Right lobe of liver (tissue), 4 donors: Measurements from ENCODE around the gene INAVA.

Source experiments
- POLR2A ChIP-seq: fragments of 450-650 bp; IDR thresholded peaks from one replicate; pipeline ENCODE4 v1.6.1; 2017; ENCODE audit warnings: antibody characterized with exemption, mild to moderate bottlenecking
- TF ChIP-seq, protein P1 (sequence below), 4 donors: fragments of 200-600 bp in 3 of 4; fragments of 450-650 bp in 1 of 4; IDR thresholded peaks; one replicate each; pipeline versions ENCODE4 v1.5.1 to v1.8.0; 2016 to 2022; ENCODE audit warnings: antibody characterized with exemption in 4 of 4, mild to moderate bottlenecking in 2 of 4
- donor health status: DM: no; HTN: no; CAD: no.
- donor health status: DM: no; HTN: no; CAD: no.
- donor health status: DM: no; HTN: yes; CAD: no.

DNA sequence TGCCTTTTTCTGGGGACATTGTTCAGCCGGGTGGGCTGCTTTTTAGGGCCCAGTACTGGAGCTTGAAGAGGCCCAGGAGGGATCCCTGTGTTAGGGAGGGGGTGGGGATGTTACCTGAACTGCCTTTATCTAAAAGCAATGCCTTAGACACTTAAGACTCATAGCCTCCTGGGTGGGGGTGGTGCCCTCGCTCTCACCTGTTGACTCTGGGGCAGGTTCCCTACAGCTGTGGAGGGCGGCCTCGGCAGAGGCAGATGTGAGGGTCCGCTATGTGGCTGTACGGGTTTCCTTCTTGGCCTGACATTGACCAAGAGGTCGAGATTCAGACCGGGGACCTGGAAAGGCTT, 716 bp downstream of the INAVA start:
- TF ChIP-seq, protein P1, sequence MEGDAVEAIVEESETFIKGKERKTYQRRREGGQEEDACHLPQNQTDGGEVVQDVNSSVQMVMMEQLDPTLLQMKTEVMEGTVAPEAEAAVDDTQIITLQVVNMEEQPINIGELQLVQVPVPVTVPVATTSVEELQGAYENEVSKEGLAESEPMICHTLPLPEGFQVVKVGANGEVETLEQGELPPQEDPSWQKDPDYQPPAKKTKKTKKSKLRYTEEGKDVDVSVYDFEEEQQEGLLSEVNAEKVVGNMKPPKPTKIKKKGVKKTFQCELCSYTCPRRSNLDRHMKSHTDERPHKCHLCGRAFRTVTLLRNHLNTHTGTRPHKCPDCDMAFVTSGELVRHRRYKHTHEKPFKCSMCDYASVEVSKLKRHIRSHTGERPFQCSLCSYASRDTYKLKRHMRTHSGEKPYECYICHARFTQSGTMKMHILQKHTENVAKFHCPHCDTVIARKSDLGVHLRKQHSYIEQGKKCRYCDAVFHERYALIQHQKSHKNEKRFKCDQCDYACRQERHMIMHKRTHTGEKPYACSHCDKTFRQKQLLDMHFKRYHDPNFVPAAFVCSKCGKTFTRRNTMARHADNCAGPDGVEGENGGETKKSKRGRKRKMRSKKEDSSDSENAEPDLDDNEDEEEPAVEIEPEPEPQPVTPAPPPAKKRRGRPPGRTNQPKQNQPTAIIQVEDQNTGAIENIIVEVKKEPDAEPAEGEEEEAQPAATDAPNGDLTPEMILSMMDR (IDR thresholded peaks at IDR 0.05) = no peak
- TF ChIP-seq POLR2A = no peak
